DND-41 (cell line): ENCODE results near the gene UBL7.

Source experiments
- ATAC-seq: fragments of 200-7000 bp; cut with Tn5 transposase; 3 replicates; pipeline ENCODE4 v1.9.1; 2021; ENCODE audit warnings: low read depth; ENCODE audit not compliant: insufficient read depth
- DNase-seq: peaks from one replicate; pipeline ENCODE4 v3.0.0-alpha.2; 2020
- H2AFZ ChIP-seq: 2 replicates; pipeline ENCODE4 v1.6.0; 2012; ENCODE audit warnings: low read depth, low read length
- H3K27ac ChIP-seq: 2 replicates; pipeline ENCODE4 v1.5.1; 2012; ENCODE audit warnings: low read length, inconsistent platforms
- H3K27me3 ChIP-seq: fragments of 200-600 bp; sonication (generic); 2 replicates; pipeline ENCODE4 v1.6.0; 2012; ENCODE audit warnings: low read length, mild to moderate bottlenecking, inconsistent platforms; ENCODE audit not compliant: insufficient read depth, poor library complexity
- H3K36me3 ChIP-seq: 2 replicates; pipeline ENCODE4 v1.5.1; 2012; ENCODE audit warnings: low read length, inconsistent platforms; ENCODE audit not compliant: insufficient read depth
- H3K4me1 ChIP-seq: 2 replicates; pipeline ENCODE4 v1.5.1; 2012; ENCODE audit warnings: mild to moderate bottlenecking, low read length; ENCODE audit not compliant: insufficient read depth
- H3K4me2 ChIP-seq: 2 replicates; pipeline ENCODE4 v1.6.0; 2012; ENCODE audit warnings: mild to moderate bottlenecking, moderate library complexity, low read length, inconsistent platforms; ENCODE audit not compliant: insufficient read depth
- H3K4me3 ChIP-seq, 2 experiments: fragments of 200-600 bp in 1 of 2; shearing (Covaris generic) in 1 of 2; 2 replicates each; pipeline ENCODE4 v1.5.1; 2012 to 2016; ENCODE audit warnings: inconsistent platforms in 2 of 2, low read length in 2 of 2, mild to moderate bottlenecking in 2 of 2, low read depth in 1 of 2, moderate library complexity in 1 of 2
- H3K79me2 ChIP-seq: 2 replicates; pipeline ENCODE4 v1.6.0; 2012; ENCODE audit warnings: low read length, inconsistent platforms; ENCODE audit not compliant: insufficient read depth
- H3K9ac ChIP-seq: 2 replicates; pipeline ENCODE4 v1.6.0; 2012; ENCODE audit warnings: low read depth, mild to moderate bottlenecking, inconsistent platforms, low read length, moderate library complexity
- H3K9me3 ChIP-seq: 2 replicates; pipeline ENCODE4 v1.5.1; 2012; ENCODE audit warnings: low read length, moderate library complexity, mild to moderate bottlenecking, inconsistent platforms; ENCODE audit not compliant: insufficient read depth, severe bottlenecking
- H4K20me1 ChIP-seq: 2 replicates; pipeline ENCODE4 v1.6.0; 2012; ENCODE audit warnings: low read length; ENCODE audit not compliant: insufficient read depth
- EZH2 ChIP-seq: IDR thresholded peaks from 3 replicates; pipeline ENCODE4 v1.6.1; 2012; ENCODE audit warnings: borderline replicate concordance, low read depth, mild to moderate bottlenecking, moderate library complexity, low read length, inconsistent platforms; ENCODE audit not compliant: severe bottlenecking
- TF ChIP-seq, protein P1 (sequence below): IDR thresholded peaks from 2 replicates; pipeline ENCODE4 v1.5.1; 2012; ENCODE audit warnings: borderline replicate concordance, low read length, moderate library complexity, mild to moderate bottlenecking; ENCODE audit not compliant: poor library complexity, severe bottlenecking; ENCODE audit errors: extremely low read depth

Gene UBL7

DNA sequence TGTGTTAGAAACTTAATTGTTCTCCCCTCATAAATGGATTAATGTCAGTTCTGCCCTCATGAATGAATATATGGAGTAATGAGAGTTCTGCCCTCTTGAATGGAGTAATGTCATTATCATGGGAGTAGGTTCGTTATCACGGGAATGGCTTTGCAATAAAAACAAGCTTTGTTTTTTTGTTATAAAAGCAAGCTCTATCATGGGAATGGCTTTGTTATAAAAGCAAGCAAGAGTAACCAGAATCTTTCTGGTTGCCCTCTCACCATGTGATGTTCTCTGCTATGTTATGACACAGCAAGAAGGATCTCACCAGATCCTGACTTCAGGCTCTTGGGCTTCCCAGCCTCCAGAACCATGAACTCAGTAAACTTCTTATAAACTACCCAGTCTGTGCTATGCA is 38.4 kb upstream of the UBL7 start:
- Histone ChIP-seq H3K36me3 (no peaks in the 10 kb centered on the region), H3K4me2 (no peak overlapping the region), H3K9ac (no peak overlapping the region), H3K4me1 (no peaks in the 10 kb centered on the region), H3K9me3 (no peaks in the 10 kb centered on the region), H3K79me2 (no peaks in the 10 kb centered on the region), H4K20me1 (no peaks in the 10 kb centered on the region), H2AFZ (no peak overlapping the region), H3K27me3 (no peaks in the 10 kb centered on the region), H3K4me3 (no peak overlapping the region), H3K27ac (no peak overlapping the region)
- TF ChIP-seq, protein P1, sequence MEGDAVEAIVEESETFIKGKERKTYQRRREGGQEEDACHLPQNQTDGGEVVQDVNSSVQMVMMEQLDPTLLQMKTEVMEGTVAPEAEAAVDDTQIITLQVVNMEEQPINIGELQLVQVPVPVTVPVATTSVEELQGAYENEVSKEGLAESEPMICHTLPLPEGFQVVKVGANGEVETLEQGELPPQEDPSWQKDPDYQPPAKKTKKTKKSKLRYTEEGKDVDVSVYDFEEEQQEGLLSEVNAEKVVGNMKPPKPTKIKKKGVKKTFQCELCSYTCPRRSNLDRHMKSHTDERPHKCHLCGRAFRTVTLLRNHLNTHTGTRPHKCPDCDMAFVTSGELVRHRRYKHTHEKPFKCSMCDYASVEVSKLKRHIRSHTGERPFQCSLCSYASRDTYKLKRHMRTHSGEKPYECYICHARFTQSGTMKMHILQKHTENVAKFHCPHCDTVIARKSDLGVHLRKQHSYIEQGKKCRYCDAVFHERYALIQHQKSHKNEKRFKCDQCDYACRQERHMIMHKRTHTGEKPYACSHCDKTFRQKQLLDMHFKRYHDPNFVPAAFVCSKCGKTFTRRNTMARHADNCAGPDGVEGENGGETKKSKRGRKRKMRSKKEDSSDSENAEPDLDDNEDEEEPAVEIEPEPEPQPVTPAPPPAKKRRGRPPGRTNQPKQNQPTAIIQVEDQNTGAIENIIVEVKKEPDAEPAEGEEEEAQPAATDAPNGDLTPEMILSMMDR: no peak
- TF ChIP-seq EZH2: no peak
- DNase-seq: no peak
- no peak for ATAC-seq

DNA sequence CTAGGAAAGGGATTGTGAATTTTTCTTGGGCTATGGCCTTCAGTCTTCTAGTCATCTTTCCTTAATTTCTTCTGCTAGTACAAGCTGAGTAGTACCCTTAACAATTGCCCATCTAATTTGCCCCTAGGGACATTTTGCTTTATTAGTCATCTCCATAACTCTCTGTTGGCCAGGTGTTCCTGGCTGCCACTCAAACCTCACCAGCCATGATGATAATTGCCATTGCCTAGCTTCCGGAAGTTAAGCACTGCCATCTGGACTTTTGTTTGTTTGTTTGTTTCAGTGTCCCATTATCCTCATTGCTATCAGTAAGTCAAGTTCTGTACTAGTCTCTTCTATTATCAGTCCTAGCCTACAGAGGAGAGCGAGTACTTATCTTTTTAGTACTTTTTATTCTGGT is 36.6 kb upstream of the UBL7 start:
- no peak for ATAC-seq
- Histone ChIP-seq H3K27ac (no peak overlapping the region), H2AFZ (no peak overlapping the region)

DNA sequence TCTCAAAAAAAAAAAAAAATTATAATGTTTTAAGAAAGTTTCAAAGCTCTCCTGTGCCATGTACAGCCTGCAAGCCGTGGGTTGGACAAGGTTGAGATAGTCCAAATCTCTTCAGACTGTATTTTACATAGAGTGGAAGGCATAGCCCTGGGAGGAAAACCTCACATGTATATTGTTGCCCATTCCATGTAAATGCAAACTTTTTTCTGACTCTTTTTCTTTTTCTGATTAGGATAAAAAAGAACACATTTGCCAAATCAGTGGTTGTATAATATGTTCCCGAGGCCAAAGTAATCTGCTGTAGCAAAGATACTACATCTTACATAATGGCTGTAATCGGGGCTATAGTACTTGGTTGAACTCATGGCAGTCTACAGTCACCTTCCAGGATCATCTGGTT is 35.7 kb upstream of the UBL7 start:
- Histone ChIP-seq H3K9ac (no peak overlapping the region), H3K36me3 (no peaks in the 10 kb centered on the region), H3K4me2 (no peak overlapping the region), H3K79me2 (no peaks in the 10 kb centered on the region), H3K4me3 (no peak overlapping the region), H3K9me3 (no peaks in the 10 kb centered on the region), H3K27me3 (no peaks in the 10 kb centered on the region), H3K4me1 (no peaks in the 10 kb centered on the region), H4K20me1 (no peaks in the 10 kb centered on the region), H3K27ac (no peak overlapping the region), H2AFZ (no peak overlapping the region)
- TF ChIP-seq, protein P1: no peak
- TF ChIP-seq EZH2: no peak
- ATAC-seq (no peak), DNase-seq (no peak)

More for the DNA sequence above, 36.6 kb upstream of the UBL7 start:
- H3K4me2 ChIP-seq: no peak overlapping the region
- H3K9me3 ChIP-seq: no peaks in the 10 kb centered on the region
- H3K27me3 ChIP-seq: no peaks in the 10 kb centered on the region
- H3K4me3 ChIP-seq: no peak overlapping the region
- no peak for TF ChIP-seq EZH2
- TF ChIP-seq, protein P1: no peak
- no peaks in the 10 kb centered on the region for H3K4me1 ChIP-seq
- H3K9ac ChIP-seq: no peak overlapping the region
- no peak for DNase-seq
- no peaks in the 10 kb centered on the region for H3K79me2 ChIP-seq
- no peaks in the 10 kb centered on the region for H3K36me3 ChIP-seq
- H4K20me1 ChIP-seq: no peaks in the 10 kb centered on the region

DNA sequence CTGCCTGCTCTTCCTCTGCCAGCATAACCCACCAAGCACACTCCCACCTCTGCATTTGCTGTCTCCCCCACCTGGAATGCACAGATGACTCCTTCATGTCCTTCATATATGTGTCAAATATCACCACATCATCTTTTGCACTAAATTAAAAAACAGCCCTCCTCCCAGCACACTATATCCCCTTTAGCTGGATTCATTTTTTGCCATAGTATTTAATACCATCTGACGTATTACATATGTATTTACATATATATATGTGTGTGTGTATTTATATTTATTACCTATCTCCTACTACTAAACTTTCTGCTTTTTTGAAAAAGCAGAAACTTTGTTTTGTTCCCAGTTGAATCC is 29.4 kb upstream of the UBL7 start:
- Histone ChIP-seq H3K4me2 (peak overlapping the region; percentile 70), H3K27me3 (no peaks in the 10 kb centered on the region), H3K79me2 (no peaks in the 10 kb centered on the region), H2AFZ (peak overlapping the region; percentile 52), H3K9me3 (no peaks in the 10 kb centered on the region), H4K20me1 (no peaks in the 10 kb centered on the region), H3K36me3 (no peaks in the 10 kb centered on the region), H3K27ac (peak overlapping the region; percentile 83), H3K4me3 (peak overlapping the region in 1 of 2 experiments; percentile 54; a peak in 2 of 4 replicates), H3K4me1 (peaks cover 22% of the 10 kb centered on the region), H3K9ac (peak overlapping the region; percentile 36)
- DNase-seq: no peak
- no peak for ATAC-seq
- no peak for TF ChIP-seq EZH2
- TF ChIP-seq, protein P1: no peak
